Ecto neural progenitor cell (in vitro differentiated cells): ENCODE measurements around the gene RADIL.

Source experiments
- DNase-seq: peaks from one replicate; pipeline ENCODE4 v3.0.0-alpha.2; 2018; ENCODE audit warnings: low spot score

RADIL gene

GRCh38 chr7:4851459-4852422 lies 31.8 kb downstream of the RADIL start:
- no peak for DNase-seq

DNA sequence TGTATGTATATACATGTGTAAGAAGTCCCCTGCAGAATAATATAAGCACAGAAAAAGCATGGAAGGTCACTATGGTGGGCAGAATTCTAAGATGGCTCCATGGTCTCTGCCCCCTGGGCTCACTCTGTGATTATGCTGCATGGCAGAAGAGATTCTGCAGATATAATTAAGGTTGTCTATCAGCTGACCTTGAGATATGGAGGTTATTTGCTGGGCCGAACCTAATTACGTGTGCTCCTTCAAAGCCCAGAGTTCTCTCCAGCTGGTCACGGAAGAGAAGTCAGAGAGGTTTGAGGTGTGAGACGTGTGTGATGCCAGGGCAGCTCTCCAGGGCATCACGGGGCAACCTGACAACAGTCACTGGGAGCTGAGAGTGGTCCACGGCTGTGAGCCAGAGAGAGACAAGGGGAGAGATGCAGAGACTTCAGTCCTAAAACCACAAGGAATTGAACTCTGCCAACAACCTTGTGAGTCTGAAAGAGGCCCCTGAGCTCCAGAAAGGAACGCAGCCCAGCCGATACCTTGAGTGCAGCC lies 33.2 kb downstream of the RADIL start:
- DNase-seq: no peak

GRCh38 chr7:4849390-4849789 lies 34.1 kb downstream of the RADIL start:
- DNase-seq: no peak

DNA sequence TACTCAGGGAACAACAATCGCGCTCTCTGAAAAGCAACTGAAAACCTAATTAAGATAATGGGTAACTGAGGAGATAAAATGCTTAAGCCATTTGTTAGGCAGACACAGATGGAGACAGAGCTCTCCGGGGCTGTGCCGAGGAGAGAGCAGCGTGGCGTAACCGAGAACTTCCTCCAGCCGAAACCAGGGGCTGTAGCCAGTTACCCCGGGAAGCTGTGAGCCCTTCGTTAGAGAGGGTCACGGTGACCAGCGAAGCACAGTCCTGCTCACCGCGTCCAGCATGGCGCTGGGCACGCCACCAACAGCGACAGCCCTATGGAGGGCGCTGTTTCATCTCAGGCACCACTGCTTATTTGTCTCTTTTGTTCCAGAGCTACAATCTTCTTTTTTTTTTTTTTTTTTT lies 37.8 kb downstream of the RADIL start:
- DNase-seq: peak; percentile 66

DNA sequence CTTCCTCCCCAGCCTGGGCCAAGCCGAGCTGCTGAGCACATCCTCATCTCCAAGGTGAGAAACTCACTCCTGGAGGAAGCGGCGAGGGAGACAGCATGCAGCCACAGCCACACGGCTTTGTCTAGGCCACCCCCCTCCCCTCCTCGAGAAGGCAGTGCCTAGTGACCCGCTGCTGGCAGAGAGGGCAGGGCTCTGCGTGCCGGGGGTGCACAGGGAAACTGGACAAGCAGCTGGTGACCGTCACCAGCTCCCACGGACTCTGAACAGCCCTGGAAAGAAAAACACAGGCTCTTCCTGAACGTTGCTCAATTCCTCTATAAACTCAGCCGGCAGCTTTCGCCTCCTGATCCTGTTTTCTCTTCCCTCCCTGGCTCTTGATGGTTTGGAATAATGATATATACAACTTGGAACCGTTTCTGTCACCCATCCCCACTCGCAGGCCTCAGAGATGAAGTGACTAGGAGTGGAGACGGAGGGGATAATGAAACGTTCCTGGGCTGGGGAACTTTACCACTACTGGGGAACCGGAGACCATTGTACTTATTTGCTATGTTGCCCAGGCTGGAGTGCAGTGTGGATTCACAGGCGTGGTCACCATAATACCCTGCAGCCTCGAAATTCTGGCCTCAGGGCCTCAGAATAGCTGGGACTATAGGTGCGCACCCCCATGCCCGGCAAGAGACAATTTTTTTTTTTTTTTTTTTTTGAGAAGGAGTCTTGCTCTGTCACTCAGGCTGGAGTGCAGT lies 41.0 kb downstream of the RADIL start:
- DNase-seq: no peak

GRCh38 chr7:4841836-4842235 lies 41.7 kb downstream of the RADIL start:
- no peak for DNase-seq

GRCh38 chr7:4841007-4841784 lies 42.3 kb downstream of the RADIL start:
- no peak for DNase-seq

- DNase-seq: no peak
These were observed 43.4 kb downstream of the RADIL start for GRCh38 chr7:4840079-4840501.

DNA sequence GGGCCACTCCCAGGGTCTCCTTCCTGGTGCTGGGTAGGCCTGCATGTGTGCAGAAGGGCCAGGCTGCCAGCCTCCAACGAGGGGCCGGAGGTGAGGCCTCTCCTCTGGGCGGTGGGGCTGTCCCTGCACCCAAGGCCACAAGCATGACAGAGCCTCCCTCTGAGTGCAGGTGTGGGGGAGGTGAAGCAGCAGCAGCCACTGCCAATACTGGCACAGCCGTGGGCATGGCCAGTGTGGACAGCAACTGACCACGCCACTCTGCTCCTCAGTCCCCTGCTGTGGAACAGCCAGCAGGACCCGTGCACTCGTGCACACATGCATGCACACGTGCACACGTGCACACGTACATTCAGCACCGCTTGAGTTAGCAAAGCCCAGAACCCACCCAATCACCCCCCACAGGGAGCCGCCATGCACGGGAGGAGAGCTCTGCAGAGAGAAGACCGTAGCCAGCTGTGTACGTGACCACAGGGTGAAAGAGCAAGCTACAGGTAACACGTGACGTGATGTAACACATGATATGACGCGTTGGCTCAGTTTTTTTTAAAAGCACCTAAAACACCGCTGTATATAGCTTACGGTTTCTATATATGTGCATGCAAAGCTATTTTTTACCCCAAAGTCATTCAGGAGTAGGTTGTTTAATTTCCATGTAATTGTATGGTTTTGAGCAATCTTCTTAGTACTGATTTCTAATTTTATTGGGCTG lies 44.7 kb downstream of the RADIL start:
- no peak for DNase-seq

DNA sequence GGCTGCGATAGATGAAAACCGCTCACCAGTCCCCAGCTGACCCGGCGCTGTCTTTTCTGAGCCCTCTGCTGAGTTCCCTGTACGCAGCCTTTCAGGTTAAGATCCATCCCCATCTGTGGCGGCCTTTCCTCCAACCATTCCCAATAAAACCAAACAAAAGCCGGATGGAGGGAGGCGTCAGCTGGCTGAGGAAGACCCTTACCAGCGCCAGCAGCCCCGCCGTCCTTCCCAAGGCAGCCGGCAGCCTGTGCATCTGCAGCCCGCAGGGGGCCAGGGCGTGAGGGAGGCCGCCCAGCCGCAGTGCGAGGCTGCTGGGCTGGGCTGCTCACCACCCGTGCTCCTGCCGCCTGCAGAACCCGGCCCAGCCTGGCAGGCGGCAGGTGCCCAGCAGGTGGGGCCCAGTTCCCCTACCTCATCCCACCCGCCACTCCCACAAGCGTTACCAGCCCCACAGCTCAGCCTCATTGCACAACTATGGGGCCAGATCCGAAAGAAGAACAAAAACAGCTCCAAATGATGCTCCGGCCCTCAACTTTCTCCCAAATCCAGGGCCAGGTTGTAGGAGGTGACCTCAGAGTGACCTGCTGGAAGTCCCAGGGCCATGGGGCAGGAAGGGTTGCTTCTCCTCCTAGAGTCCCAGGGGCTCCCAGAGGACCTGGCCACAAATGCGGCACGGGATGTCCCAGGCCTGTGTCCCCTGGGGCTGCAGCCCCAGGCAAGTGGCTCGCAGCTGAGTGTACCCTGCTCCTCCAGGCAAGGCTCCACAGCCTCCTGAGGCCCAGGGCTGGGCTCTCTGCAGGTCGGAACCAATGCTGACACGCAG lies 45.5 kb downstream of the RADIL start:
- no peak for DNase-seq

- DNase-seq: no peak
These were observed 46.3 kb downstream of the RADIL start for GRCh38 chr7:4837041-4837802.

GRCh38 chr7:4836206-4836661 lies 47.3 kb downstream of the RADIL start:
- no peak for DNase-seq

- no peak for DNase-seq
These were observed 47.9 kb downstream of the RADIL start for GRCh38 chr7:4835398-4836205.

DNA sequence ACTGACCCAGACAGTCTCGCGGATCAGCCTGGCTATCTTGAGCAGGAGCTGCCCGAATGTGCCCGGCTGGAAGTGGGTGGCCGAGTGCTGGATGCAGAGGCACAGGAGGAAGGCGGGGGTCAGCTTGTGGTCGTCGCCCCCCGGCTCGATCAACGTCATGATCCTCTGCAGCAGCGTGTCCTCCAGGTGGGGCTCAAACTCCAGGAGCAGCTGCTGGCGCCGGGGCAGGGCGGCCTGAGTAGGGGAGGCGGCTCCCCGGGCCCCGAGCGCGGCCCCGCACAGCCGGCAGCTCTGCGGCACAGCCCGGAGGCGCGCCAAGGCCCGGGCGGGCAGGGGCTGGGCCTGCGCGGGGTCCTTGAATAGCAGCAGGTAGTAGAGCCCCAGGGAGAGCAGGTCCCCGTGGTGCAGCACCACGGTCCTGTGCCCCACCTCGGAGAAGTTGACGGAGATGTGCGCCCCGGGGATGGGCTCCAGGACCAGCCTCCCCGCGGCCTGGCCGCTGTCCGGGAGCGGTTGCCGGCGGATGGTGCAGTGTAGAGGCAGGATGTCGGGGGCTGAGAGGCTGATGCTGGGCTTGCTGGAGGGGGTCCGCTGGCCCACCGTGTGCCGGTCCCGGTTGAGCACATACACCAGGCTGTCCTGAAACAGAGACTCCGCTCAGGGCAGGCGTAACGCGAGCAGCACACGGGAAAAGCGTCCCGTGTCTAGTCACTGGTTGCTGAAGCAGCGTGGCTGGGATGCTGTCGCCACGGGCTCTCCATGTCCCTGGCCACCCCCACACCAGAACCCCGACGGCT lies 48.7 kb downstream of the RADIL start:
- no peak for DNase-seq

- no peak for DNase-seq
These were observed 49.6 kb downstream of the RADIL start for GRCh38 chr7:4833691-4834600.

- no peak for DNase-seq
These were observed 50.3 kb downstream of the RADIL start for GRCh38 chr7:4833176-4833575.

GRCh38 chr7:4832711-4833110 lies 50.8 kb downstream of the RADIL start:
- no peak for DNase-seq
